ENCODE data around the gene ZNF280C. TPM values are rescaled to one million over a fixed set of nuclear protein-coding genes. Genes with fewer than 3 reads are reported as not detected.

Gene ZNF280C
- total and polyA plus RNA-seq, 11 donors, result 0.67 to 2.6 (median 1.7) TPM

- Histone ChIP-seq H3K36me3 (peaks cover 0 to 54% (median 6%) of the 10 kb centered on the region in 9 donors), H3K4me1 (no peaks in the 10 kb centered on the region), H3K9me3 (peaks cover 0 to 7% (median 0%) of the 10 kb centered on the region in 12 donors), H3K4me3 (no peak overlapping the region), H3K27ac (no peak overlapping the region), H3K27me3 (no peaks in the 10 kb centered on the region)
- 67 to 91% (median 79%) methylated on average over 4 of the region's 4 CpGs for WGBS, 4 donors
- ATAC-seq, result no peak
- intact Hi-C loops (cut with DNase I), result no loop called here
- TF ChIP-seq POLR2A (IDR thresholded peaks at IDR 0.05) (no peak), CTCF (IDR thresholded peaks at IDR 0.05) (no peak)
- no peak for DNase-seq
Observed at GRCh38 chrX:130216320-130216719, 52.4 kb downstream of the ZNF280C start.

GRCh38 chrX:130213376-130213775 lies 55.3 kb downstream of the ZNF280C start:
- intact Hi-C loops (cut with DNase I), result no loop called here
- Histone ChIP-seq H3K4me1 (no peaks in the 10 kb centered on the region), H3K36me3 (peaks cover 0 to 59% (median 6%) of the 10 kb centered on the region in 9 donors), H3K27ac (no peak overlapping the region), H3K27me3 (no peaks in the 10 kb centered on the region), H3K4me3 (no peak overlapping the region), H3K9me3 (peaks cover 0 to 7% (median 0%) of the 10 kb centered on the region in 12 donors)
- ATAC-seq (no peak), DNase-seq (no peak)
- TF ChIP-seq CTCF (IDR thresholded peaks at IDR 0.05), result no peak
- WGBS, 4 donors, result 73 to 89% (median 88%) methylated on average over 2 of the region's 2 CpGs

GRCh38 chrX:130212371-130212770 lies 56.3 kb downstream of the ZNF280C start:
- H3K27ac ChIP-seq, result no peak overlapping the region
- peaks cover 0 to 7% (median 0%) of the 10 kb centered on the region in 12 donors for H3K9me3 ChIP-seq
- ATAC-seq, result no peak
- intact Hi-C loops (cut with DNase I), result no loop called here
- DNase-seq, result no peak
- no peaks in the 10 kb centered on the region for H3K27me3 ChIP-seq
- H3K4me1 ChIP-seq, result no peaks in the 10 kb centered on the region
- 70 to 100% (median 86%) methylated on average over 1 of the region's 1 CpG for WGBS, 4 donors
- H3K4me3 ChIP-seq, result no peak overlapping the region
- TF ChIP-seq POLR2A (IDR thresholded peaks at IDR 0.05), result no peak
- TF ChIP-seq CTCF (IDR thresholded peaks at IDR 0.05), result no peak
- peaks cover 0 to 54% (median 6%) of the 10 kb centered on the region in 9 donors for H3K36me3 ChIP-seq

- 72 to 95% (median 85%) methylated on average over 4 of the region's 4 CpGs for WGBS, 4 donors
Observed at GRCh38 chrX:130211415-130212186, 57.1 kb downstream of the ZNF280C start.

More at GRCh38 chrX:130211415-130212186, 57.1 kb downstream of the ZNF280C start:
- no peak for DNase-seq
- TF ChIP-seq CTCF (IDR thresholded peaks at IDR 0.05), result no peak
- TF ChIP-seq POLR2A (IDR thresholded peaks at IDR 0.05), result no peak
- intact Hi-C loops (cut with DNase I), result no loop called here
- Histone ChIP-seq H3K27ac (no peak overlapping the region), H3K27me3 (no peaks in the 10 kb centered on the region), H3K9me3 (peaks cover 0 to 4% (median 0%) of the 10 kb centered on the region in 12 donors), H3K4me1 (no peaks in the 10 kb centered on the region), H3K36me3 (peaks cover 0 to 53% (median 4%) of the 10 kb centered on the region in 9 donors), H3K4me3 (no peak overlapping the region)
- no peak for ATAC-seq

Data from heart left ventricle (tissue), 16 donors.